CMK (cell line): ENCODE measurements around the gene RPL41.
A peak's percentile ranks its signal among the peaks of the same experiment; 100 is the strongest.

Experiments used
- DNase-seq: peaks from one replicate; pipeline ENCODE4 v3.0.0-alpha.2; 2010; ENCODE audit warnings: low read depth

Gene RPL41

DNA sequence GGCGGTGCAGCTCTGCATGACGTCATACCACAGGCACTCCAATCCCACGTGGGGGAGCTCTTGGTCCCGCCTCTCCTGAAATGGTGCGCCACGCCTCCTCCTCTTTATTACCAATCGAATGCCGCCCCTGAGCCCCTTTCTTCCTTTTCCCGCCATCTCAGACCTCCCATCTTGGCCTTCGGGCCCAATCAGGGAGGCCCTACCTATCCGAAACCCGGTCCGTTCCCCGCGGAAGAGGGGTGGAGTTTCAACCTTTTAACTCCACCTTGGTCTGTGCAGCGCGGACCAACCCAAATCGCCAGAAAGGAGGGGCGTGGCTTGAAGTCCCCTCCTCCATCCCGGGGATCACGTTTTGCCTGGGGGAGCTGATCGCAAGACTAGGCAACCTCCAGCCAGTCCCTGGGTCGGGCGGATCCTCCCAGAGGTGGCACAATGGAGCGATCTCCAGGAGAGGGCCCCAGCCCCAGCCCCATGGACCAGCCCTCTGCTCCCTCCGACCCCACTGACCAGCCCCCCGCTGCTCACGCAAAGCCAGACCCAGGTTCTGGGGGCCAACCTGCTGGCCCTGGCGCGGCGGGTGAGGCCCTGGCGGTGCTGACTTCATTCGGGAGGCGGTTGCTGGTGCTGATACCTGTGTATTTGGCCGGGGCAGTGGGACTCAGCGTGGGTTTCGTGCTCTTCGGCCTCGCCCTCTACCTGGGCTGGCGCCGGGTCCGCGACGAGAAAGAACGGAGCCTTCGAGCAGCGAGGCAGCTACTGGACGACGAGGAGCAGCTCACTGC, 11.6 kb downstream of the RPL41 start, which contains the start of gene ESYT1:
TSS of gene ESYT1 (plus strand) at position 380 of the 782 bp plus-strand sequence. CDS start at position 433, 53 bp downstream.
- DNase-seq: peak; percentile 98

GRCh38 chr12:56128670-56129205, 12.3 kb downstream of the RPL41 start:
- no peak for DNase-seq

- peak; percentile 80 for DNase-seq
Measured at GRCh38 chr12:56129206-56129941, 12.9 kb downstream of the RPL41 start.

DNA sequence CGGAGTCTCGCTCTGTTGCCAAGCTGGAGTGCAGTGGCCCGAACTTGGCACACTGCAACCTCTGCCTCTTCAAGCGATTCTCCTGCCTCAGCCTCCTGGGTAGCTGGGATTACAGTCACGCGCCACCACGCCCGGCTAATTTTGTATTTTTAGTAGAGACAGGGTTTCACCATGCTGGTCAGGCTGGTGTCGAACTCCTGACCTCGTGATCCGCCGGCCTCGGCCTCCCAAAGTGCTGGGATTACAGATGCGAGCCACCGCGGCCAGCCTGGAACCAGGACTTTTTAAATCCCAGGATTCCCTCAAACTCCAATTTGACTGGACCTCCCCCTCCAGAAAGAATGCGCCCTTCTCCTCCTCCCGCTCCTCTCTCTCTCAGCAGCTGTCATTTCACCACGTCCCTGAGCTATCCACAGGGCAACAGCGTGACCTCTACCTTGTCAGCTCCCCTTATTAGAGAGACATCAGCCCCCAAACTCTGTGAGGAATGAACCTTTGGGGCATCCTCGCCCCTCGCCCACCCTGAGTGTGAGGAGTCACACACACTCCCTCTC, 13.6 kb downstream of the RPL41 start:
- DNase-seq: no peak

GRCh38 chr12:56130876-56131275, 14.4 kb downstream of the RPL41 start:
- DNase-seq: no peak

DNA sequence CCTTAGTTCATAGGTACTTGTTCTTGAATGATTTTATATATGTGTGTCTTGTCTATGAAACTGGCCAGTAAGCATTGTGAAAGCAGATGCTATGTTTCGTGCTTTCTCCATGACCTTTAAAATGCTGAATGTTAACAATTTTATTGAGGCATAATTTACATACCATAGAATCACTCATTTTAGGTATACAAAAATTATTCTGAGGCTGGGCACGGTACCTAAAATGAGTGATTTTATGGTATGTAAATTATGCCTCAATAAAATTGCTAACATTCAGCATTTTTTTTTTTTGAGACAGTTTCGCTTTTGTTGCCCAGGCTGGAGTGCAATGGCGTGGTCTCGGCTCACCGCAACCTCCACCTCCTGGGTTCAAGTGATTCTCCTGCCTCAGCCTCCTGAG, 18.5 kb downstream of the RPL41 start:
- no peak for DNase-seq

DNA sequence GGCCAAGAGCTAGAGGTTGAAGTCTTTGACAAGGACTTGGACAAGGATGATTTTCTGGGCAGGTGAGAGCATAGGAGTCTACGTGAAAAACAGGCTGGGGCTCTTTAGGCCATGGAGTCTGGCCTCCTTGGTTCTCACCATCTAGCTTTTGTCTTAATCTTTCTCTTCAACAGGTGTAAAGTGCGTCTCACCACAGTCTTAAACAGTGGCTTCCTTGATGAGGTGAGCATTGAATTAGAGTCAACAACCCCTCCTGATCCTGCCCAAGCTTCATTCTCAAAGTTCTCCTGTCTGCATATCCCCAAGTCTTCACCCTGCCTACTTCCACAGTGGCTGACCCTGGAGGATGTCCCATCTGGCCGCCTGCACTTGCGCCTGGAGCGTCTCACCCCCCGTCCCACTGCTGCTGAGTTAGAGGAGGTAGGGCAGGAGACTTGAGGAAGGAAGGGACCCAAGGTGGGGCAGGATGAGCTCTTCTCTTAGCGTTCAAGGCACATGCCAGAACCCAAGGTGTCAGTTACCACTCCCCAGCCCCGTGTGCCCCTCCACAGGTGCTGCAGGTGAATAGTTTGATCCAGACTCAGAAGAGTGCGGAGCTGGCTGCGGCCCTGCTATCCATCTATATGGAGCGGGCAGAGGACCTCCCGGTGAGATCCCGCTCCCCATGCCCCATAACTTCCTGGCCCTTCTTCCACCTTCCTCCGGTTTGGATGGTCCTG, 21.6 kb downstream of the RPL41 start:
- DNase-seq: no peak

- no peak for DNase-seq
Measured at GRCh38 chr12:56141946-56142784, 25.7 kb downstream of the RPL41 start.

- DNase-seq: no peak
Measured at GRCh38 chr12:56143217-56143616, 26.8 kb downstream of the RPL41 start.

GRCh38 chr12:56143870-56144269, 27.4 kb downstream of the RPL41 start:
- DNase-seq: no peak

DNA sequence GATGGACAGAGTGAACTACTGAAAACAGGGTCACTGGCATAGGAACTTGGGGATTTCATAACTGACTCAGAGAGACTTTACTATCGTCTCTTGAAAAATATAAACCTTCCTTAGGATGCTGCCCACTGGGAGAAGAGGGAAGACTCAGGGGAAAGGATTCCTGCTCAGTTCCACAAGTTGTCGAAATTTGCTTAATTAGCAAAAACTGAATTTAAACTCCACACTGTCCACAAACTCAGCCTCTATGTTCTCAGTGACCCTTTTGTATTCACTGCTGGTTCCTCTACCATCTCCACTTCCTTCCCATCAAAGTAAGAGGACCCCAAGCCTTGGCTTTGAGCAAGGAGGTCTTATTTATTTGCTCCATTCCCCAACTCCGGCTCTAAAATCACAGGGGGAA, 28.8 kb downstream of the RPL41 start:
- DNase-seq: no peak

DNA sequence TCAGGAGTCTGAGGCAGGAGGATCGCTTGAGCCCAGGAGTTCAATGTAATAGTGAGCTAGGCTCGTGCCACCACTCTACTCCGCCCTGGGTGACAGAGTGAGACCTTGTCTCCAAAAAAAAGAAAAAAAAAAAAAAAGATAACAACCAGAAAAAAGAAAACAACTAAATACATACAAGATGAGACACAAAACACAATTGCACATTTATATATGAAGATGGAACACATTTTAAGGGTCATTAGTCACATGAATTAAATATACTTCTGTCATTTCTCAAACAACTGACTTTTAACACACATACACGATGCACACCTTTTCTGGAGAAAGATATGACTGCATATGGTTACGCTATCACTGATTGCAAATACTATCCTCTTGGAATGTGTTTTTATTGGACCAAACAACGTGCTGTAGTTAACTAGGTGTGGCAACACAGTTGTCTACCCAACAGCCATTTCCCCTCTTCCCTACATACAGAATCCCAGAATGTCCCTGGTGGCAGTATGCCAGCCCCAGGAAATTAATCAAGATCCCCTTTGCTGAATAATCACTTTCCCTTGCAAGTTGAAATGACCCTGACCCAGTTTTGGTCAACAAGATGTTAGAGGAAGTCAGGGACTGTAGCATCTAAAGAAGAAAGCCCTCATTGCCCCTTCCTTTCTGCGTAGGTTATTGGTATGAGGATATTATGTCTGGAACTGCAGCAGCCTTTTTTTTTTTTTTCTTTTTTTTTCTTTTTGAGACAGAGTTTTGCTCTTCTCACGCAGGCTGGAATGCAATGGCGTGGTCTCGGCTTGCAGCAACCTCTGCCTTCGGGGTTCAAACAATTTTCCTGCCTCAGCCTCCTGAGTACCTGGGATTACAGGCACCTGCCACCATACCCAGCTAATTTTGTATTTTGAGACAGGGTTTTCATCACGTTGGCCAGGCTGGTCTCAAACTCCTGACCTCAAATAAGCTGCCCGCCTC, 30.3 kb downstream of the RPL41 start:
- DNase-seq: no peak

DNA sequence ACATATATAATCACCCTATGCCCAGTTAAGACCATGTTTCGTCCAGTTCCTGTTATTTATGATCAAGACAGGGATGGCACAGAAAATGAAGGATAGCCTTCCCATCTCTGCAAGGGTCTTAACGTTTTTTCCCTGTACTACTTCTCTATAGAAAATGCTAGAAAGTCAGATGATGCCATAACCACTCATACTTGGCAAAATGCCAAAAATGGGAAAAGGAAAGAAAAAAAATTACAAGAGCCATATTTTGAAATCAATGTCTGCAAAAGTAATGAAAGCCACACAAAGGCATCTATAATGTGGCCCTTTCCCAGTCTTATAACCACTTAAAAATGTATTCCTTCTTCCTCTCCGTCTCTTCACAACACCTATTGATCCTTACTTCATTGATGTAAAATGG, 34.1 kb downstream of the RPL41 start:
- DNase-seq: no peak

GRCh38 chr12:56151672-56152131, 35.3 kb downstream of the RPL41 start:
- no peak for DNase-seq

DNA sequence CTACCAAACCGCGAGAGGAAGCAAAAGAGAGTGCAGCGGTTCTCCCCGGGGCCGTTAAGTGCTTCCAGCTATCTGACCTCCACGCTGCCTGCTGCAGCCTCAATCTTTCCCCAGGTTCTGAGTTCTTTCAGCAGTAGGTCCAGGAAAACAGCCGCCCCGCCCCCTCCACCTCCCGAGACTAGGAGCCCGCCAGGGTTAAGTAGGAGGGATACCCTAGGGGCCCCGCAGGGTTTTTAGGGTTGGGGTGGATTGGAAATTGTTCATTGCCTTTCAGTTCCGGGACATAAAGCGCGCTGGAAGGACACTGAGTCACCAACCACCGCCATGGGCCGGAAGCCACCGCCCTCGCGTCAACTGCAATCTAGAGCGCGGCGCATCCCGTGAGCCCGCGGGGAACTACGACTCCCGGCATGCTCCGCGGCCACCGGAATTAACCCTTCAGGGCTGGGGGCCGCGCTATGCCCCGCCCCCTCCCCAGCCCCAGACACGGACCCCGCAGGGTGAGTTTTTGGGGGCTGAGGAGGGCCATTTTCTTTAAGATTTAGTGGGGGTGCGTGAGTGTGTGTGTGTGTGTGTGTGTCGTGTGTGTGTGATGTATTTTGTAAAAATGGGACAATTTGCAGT, 35.8 kb downstream of the RPL41 start, which contains the start of gene MYL6B:
TSS of gene MYL6B (plus strand) at position 456 of the 624 bp plus-strand sequence. CDS start 1,332 bp downstream, outside the sequence.
- DNase-seq: peak; percentile 64

GRCh38 chr12:56152756-56153677, 36.6 kb downstream of the RPL41 start:
- DNase-seq: no peak

GRCh38 chr12:56153678-56154065, 37.2 kb downstream of the RPL41 start:
- no peak for DNase-seq

GRCh38 chr12:56154246-56154771, 37.9 kb downstream of the RPL41 start:
- DNase-seq: no peak
